Right cardiac atrium (tissue), 5 donors: Measurements from ENCODE around the gene NCAPD2. TPM values are rescaled to one million over a fixed set of nuclear protein-coding genes. Genes with fewer than 3 reads are reported as not detected.

Experiments used
- ATAC-seq, 2 donors: fragments of 200-7000 bp; cut with Tn5 transposase; one replicate each; pipeline versions ENCODE4 v1.8.0 to v1.9.1; 2020; ENCODE audit warnings: moderate library complexity in 2 of 2, mild to moderate bottlenecking in 1 of 2
- DNase-seq, 3 donors: peaks; one replicate each; pipeline ENCODE4 v3.0.0-alpha.2; 2020
- H3K27ac ChIP-seq: one replicate; pipeline ENCODE4 v1.5.1; 2013; ENCODE audit warnings: mild to moderate bottlenecking, low read length, control low read depth, moderate library complexity
- H3K27me3 ChIP-seq: one replicate; pipeline ENCODE4 v1.6.1; 2013; ENCODE audit not compliant: control insufficient read depth, insufficient read depth
- H3K4me1 ChIP-seq: one replicate; pipeline ENCODE4 v1.6.1; 2013; ENCODE audit warnings: low read length; ENCODE audit not compliant: control insufficient read depth, insufficient read depth
- H3K4me3 ChIP-seq: one replicate; pipeline ENCODE4 v1.5.1; 2013; ENCODE audit warnings: low read length, control low read depth
- H3K9me3 ChIP-seq: one replicate; pipeline ENCODE4 v1.6.1; 2013; ENCODE audit warnings: low read length; ENCODE audit not compliant: control insufficient read depth
- WGBS: extraction: QIAGEN DNeasy Blood & Tissue Kit; methylation state at CpG from one replicate; pipeline ENCODE4 v1.1.7; 2013; 5-methylcytosine and 5-hydroxymethylcytosine counted together
- intact Hi-C, 4 donors: fragments of 100-400 bp; cut with DNase I; formaldehyde crosslinking; loops; one replicate each; pipeline versions ENCODE4 v1.11.0 to v1.14.0; 2022 to 2023
- long read RNA-seq, 4 donors: library from polyadenylated mRNA; unstranded; transcript quantifications; one replicate each; pipeline ENCODE4 v2.0.0, GENCODE V29; 2020 to 2021
- polyA plus RNA-seq: library from polyadenylated mRNA; stranded (reverse); fragments of 200-250 nt; gene quantifications from one replicate; pipeline ENCODE4 v1.2.3, GENCODE V29; 2013
- total RNA-seq, 4 donors: library from RNA; stranded (reverse); fragmentation: NEBNext Ultra II Directional; extraction: Animal tissue kit (Norgen Biotek cat#: 25700); gene quantifications; one replicate each; pipeline ENCODE4 v1.2.1, GENCODE V29; 2021
- donor health status: healthy with polysubstance abuse.
- donor health status: DM: no; HTN: yes; CAD: no.
- donor health status: DM: no; HTN: no; CAD: no.
- donor health status: DM: no; HTN: yes; CAD: no; lungs with severe emphysema.
- donor health status: DM: yes; HTN: yes; CAD: no.

The NCAPD2 gene
- total RNA-seq (10 to 100 TPM; 13.5 to 16.8 (median 14.6) TPM), polyA plus RNA-seq (5.7 TPM)
- long read RNA-seq, donor 1, full-length matches to known transcripts = 9 of 21 reads
- long read RNA-seq, donor 1, partial matches to known transcripts = 11 of 21 reads
- long read RNA-seq, donor 1, other reads (novel, unspliced or antisense) = 1 of 21 reads
- long read RNA-seq, donor 2, full-length matches to known transcripts = 3 of 12 reads
- long read RNA-seq, donor 2, partial matches to known transcripts = 6 of 12 reads
- long read RNA-seq, donor 2, other reads (novel, unspliced or antisense) = 3 of 12 reads
- long read RNA-seq, donor 3, full-length matches to known transcripts = 4 of 33 reads
- long read RNA-seq, donor 3, partial matches to known transcripts = 27 of 33 reads
- long read RNA-seq, donor 3, other reads (novel, unspliced or antisense) = 2 of 33 reads
- long read RNA-seq, donor 4, full-length matches to known transcripts = 7 of 9 reads
- long read RNA-seq, donor 4, partial matches to known transcripts = 1 of 9 reads
- long read RNA-seq, donor 4, other reads (novel, unspliced or antisense) = 1 of 9 reads

- under 1% methylated on average over 49 of the region's 49 CpGs for WGBS
- H3K9me3 ChIP-seq = no peaks in the 10 kb centered on the region
- peak; percentile 96 to 98 (median 97) for DNase-seq
- H3K4me1 ChIP-seq = no peaks in the 10 kb centered on the region
- H3K27me3 ChIP-seq = no peaks in the 10 kb centered on the region
- H3K4me3 ChIP-seq = peak within 1 kb of the TSS; percentile 71
- intact Hi-C loops = no loop called here
- peak; percentile 97 to 98 for ATAC-seq
- H3K27ac ChIP-seq = peak within 1 kb of the TSS; percentile 82
Observed at GRCh38 chr12:6493497-6494257, at the start of gene NCAPD2. Gene NCAPD2, plus strand, starts transcription at chr12:6494102. Its CDS starts 997 bp downstream, at chr12:6495099.

- Histone ChIP-seq H3K4me1 (no peaks in the 10 kb centered on the region), H3K9me3 (no peaks in the 10 kb centered on the region), H3K27ac (no peak within 1 kb of the TSS), H3K27me3 (no peaks in the 10 kb centered on the region), H3K4me3 (no peak within 1 kb of the TSS)
- intact Hi-C loops = no loop called here
- ATAC-seq = peak in 1 of 2 donors; percentile 20
- WGBS = 86% methylated on average over 16 of the region's 16 CpGs
- no peak for DNase-seq
Observed at GRCh38 chr12:6444704-6445688, 48.9 kb upstream of the NCAPD2 start, which contains the start of gene CD27. Gene CD27, plus strand, starts transcription at chr12:6444955. Its CDS starts 141 bp downstream, at chr12:6445096.

- H3K27me3 ChIP-seq = no peaks in the 10 kb centered on the region
Observed at GRCh38 chr12:6450091-6450868, 43.6 kb upstream of the NCAPD2 start.

GRCh38 chr12:6450869-6451347, 43.0 kb upstream of the NCAPD2 start:
- ATAC-seq = peak in 1 of 2 donors; percentile 12
- no peaks in the 10 kb centered on the region for H3K27me3 ChIP-seq
- DNase-seq = peak in 1 of 3 donors; percentile 68

More at GRCh38 chr12:6450091-6450868, 43.6 kb upstream of the NCAPD2 start:
- Histone ChIP-seq H3K9me3 (no peaks in the 10 kb centered on the region), H3K27ac (peak overlapping the region; percentile 99), H3K4me3 (peak overlapping the region; percentile 57), H3K4me1 (peaks cover 3% of the 10 kb centered on the region)
- ATAC-seq = no peak
- intact Hi-C loops = no loop called here
- no peak for DNase-seq
- WGBS = 69% methylated on average over 16 of the region's 16 CpGs

GRCh38 chr12:6451348-6452244, 42.3 kb upstream of the NCAPD2 start, which contains the start of gene TAPBPL:
Gene TAPBPL, plus strand, starts transcription at chr12:6452042. Its CDS starts 207 bp downstream, at chr12:6452249.
- Histone ChIP-seq H3K4me1 (peaks cover 3% of the 10 kb centered on the region), H3K27me3 (no peaks in the 10 kb centered on the region), H3K27ac (peak within 1 kb of the TSS; percentile 99), H3K4me3 (peak within 1 kb of the TSS; percentile 57), H3K9me3 (no peaks in the 10 kb centered on the region)
- intact Hi-C loops = no loop called here
- WGBS = 2% methylated on average over 27 of the region's 27 CpGs
- ATAC-seq = peak; percentile 93 to 95
- DNase-seq = peak; percentile 86 to 95 (median 94)

More at GRCh38 chr12:6450869-6451347, 43.0 kb upstream of the NCAPD2 start:
- intact Hi-C loops = no loop called here
- H3K9me3 ChIP-seq = no peaks in the 10 kb centered on the region
- 10% methylated on average over 11 of the region's 11 CpGs for WGBS
- peaks cover 3% of the 10 kb centered on the region for H3K4me1 ChIP-seq
- peak overlapping the region; percentile 99 for H3K27ac ChIP-seq
- H3K4me3 ChIP-seq = peak overlapping the region; percentile 57

- Histone ChIP-seq H3K9me3 (no peaks in the 10 kb centered on the region), H3K27ac (peak overlapping the region; percentile 99), H3K4me1 (peaks cover 3% of the 10 kb centered on the region), H3K4me3 (peak overlapping the region; percentile 57), H3K27me3 (no peaks in the 10 kb centered on the region)
- WGBS = 9% methylated on average over 9 of the region's 9 CpGs
- peak; percentile 24 to 48 for ATAC-seq
- intact Hi-C loops = no loop called here
- DNase-seq = peak in 1 of 3 donors; percentile 72
Observed at GRCh38 chr12:6452245-6452943, 41.5 kb upstream of the NCAPD2 start.

- no peaks in the 10 kb centered on the region for H3K27me3 ChIP-seq
- 48% methylated on average over 17 of the region's 17 CpGs for WGBS
- intact Hi-C loops = no loop called here
- H3K4me1 ChIP-seq = peaks cover 3% of the 10 kb centered on the region
- no peaks in the 10 kb centered on the region for H3K9me3 ChIP-seq
- peak overlapping the region; percentile 99 for H3K27ac ChIP-seq
- ATAC-seq (peak; percentile 23 to 71), DNase-seq (peak; percentile 65 to 82 (median 75))
- H3K4me3 ChIP-seq = peak overlapping the region; percentile 57
Observed at GRCh38 chr12:6452944-6453630, 40.8 kb upstream of the NCAPD2 start.
